ENCODE data around the gene GAS2L2.

GAS2L2 gene

GRCh38 chr17:35745246-35745645, 7.8 kb downstream of the GAS2L2 start:
- H2BK15ac ChIP-seq (ENCODE audit: low read depth, poor library complexity, severe bottlenecking): no peak overlapping the region
- DNase-seq: no peak
- WGBS: 90% methylated on average over 7 of the region's 7 CpGs
- H2BK12ac ChIP-seq (ENCODE audit: low read length in 2 of 2): no peak overlapping the region
- no peak overlapping the region for H3K18ac ChIP-seq (ENCODE audit: low read depth in 1 of 2, low read length in 2 of 2)
- no peak overlapping the region for H3K14ac ChIP-seq (ENCODE audit: low read length in 2 of 2)
- no peak overlapping the region for H3K4me3 ChIP-seq (ENCODE audit: insufficient read depth in 1 of 2, low read depth in 1 of 2, low read length in 2 of 2)
- H3K9ac ChIP-seq (ENCODE audit: low read length): no peak overlapping the region
- no peak overlapping the region for H2BK5ac ChIP-seq (ENCODE audit: low read depth, low read length, poor library complexity, severe bottlenecking)
- H4K91ac ChIP-seq (ENCODE audit: low read length): no peak overlapping the region
- H2AK5ac ChIP-seq (ENCODE audit: low read length, severe bottlenecking): no peak overlapping the region
- no peaks in the 10 kb centered on the region for H3K36me3 ChIP-seq (ENCODE audit: control insufficient read depth in 1 of 2, insufficient read depth in 2 of 2, low read depth in 1 of 2, low read length in 2 of 2)
- no peaks in the 10 kb centered on the region for H3K79me1 ChIP-seq (replicated peaks; ENCODE audit: low read length, poor library complexity, severe bottlenecking)
- H3K27ac ChIP-seq (ENCODE audit: low read length, poor library complexity, severe bottlenecking): no peak overlapping the region
- H4K8ac ChIP-seq (ENCODE audit: low read length): no peak overlapping the region
- H3K23ac ChIP-seq (ENCODE audit: low read length in 2 of 2): no peak overlapping the region
- no peak overlapping the region for H3K4me2 ChIP-seq (ENCODE audit: low read length, poor library complexity, severe bottlenecking)
- no peak overlapping the region for H2AFZ ChIP-seq (ENCODE audit: low read depth, low read length)
- H3K9me3 ChIP-seq (ENCODE audit: control insufficient read depth, low read length): no peaks in the 10 kb centered on the region
- no peak overlapping the region for H3K4ac ChIP-seq (ENCODE audit: low read depth in 1 of 2, low read length in 2 of 2)
- H3K27me3 ChIP-seq (ENCODE audit: control insufficient read depth in 1 of 2, insufficient read depth in 1 of 2, low read length in 2 of 2): peaks cover 77 to 95% of the 10 kb centered on the region in 2 experiments
- peaks cover 9% of the 10 kb centered on the region for H3K4me1 ChIP-seq (ENCODE audit: control insufficient read depth, insufficient read depth, low read depth, low read length)
- H2BK120ac ChIP-seq (ENCODE audit: low read depth, low read length): no peak overlapping the region

GRCh38 chr17:35744830-35745229, 8.2 kb downstream of the GAS2L2 start:
- no peak overlapping the region for H2BK12ac ChIP-seq (ENCODE audit: low read length in 2 of 2)
- no peak overlapping the region for H3K14ac ChIP-seq (ENCODE audit: low read length in 2 of 2)
- H3K4me1 ChIP-seq (ENCODE audit: control insufficient read depth, insufficient read depth, low read depth, low read length): peaks cover 6% of the 10 kb centered on the region
- H2AFZ ChIP-seq (ENCODE audit: low read depth, low read length): no peak overlapping the region
- no peak overlapping the region for H3K18ac ChIP-seq (ENCODE audit: low read depth in 1 of 2, low read length in 2 of 2)
- no peaks in the 10 kb centered on the region for H3K79me1 ChIP-seq (replicated peaks; ENCODE audit: low read length, poor library complexity, severe bottlenecking)
- H2AK5ac ChIP-seq (ENCODE audit: low read length, severe bottlenecking): no peak overlapping the region
- H3K4me3 ChIP-seq (ENCODE audit: insufficient read depth in 1 of 2, low read depth in 1 of 2, low read length in 2 of 2): no peak overlapping the region
- no peak overlapping the region for H3K27ac ChIP-seq (ENCODE audit: low read length, poor library complexity, severe bottlenecking)
- no peak for DNase-seq
- H3K36me3 ChIP-seq (ENCODE audit: control insufficient read depth in 1 of 2, insufficient read depth in 2 of 2, low read depth in 1 of 2, low read length in 2 of 2): no peaks in the 10 kb centered on the region
- no peak overlapping the region for H4K8ac ChIP-seq (ENCODE audit: low read length)
- no peak overlapping the region for H2BK5ac ChIP-seq (ENCODE audit: low read depth, low read length, poor library complexity, severe bottlenecking)
- peaks cover 77 to 95% of the 10 kb centered on the region in 2 experiments for H3K27me3 ChIP-seq (ENCODE audit: control insufficient read depth in 1 of 2, insufficient read depth in 1 of 2, low read length in 2 of 2)
- H2BK15ac ChIP-seq (ENCODE audit: low read depth, poor library complexity, severe bottlenecking): no peak overlapping the region
- no peaks in the 10 kb centered on the region for H3K9me3 ChIP-seq (ENCODE audit: control insufficient read depth, low read length)
- WGBS: 90% methylated on average over 7 of the region's 8 CpGs
- H3K9ac ChIP-seq (ENCODE audit: low read length): no peak overlapping the region
- no peak overlapping the region for H4K91ac ChIP-seq (ENCODE audit: low read length)
- no peak overlapping the region for H2BK120ac ChIP-seq (ENCODE audit: low read depth, low read length)
- H3K4ac ChIP-seq (ENCODE audit: low read depth in 1 of 2, low read length in 2 of 2): no peak overlapping the region
- H3K4me2 ChIP-seq (ENCODE audit: low read length, poor library complexity, severe bottlenecking): no peak overlapping the region
- H3K23ac ChIP-seq (ENCODE audit: low read length in 2 of 2): no peak overlapping the region

- Histone ChIP-seq H4K91ac (ENCODE audit: low read length) (no peak overlapping the region), H3K27me3 (ENCODE audit: control insufficient read depth in 1 of 2, insufficient read depth in 1 of 2, low read length in 2 of 2) (peaks cover 77 to 95% of the 10 kb centered on the region in 2 experiments), H3K4me2 (ENCODE audit: low read length, poor library complexity, severe bottlenecking) (no peak overlapping the region)
Observed at GRCh38 chr17:35743626-35744328, 9.3 kb downstream of the GAS2L2 start.

GRCh38 chr17:35742896-35743477, 10.1 kb downstream of the GAS2L2 start:
- Histone ChIP-seq H2BK12ac (ENCODE audit: low read length in 2 of 2) (no peak overlapping the region), H3K4ac (ENCODE audit: low read depth in 1 of 2, low read length in 2 of 2) (no peak overlapping the region), H4K91ac (ENCODE audit: low read length) (no peak overlapping the region), H3K9ac (ENCODE audit: low read length) (no peak overlapping the region), H3K4me2 (ENCODE audit: low read length, poor library complexity, severe bottlenecking) (no peak overlapping the region), H3K14ac (ENCODE audit: low read length in 2 of 2) (no peak overlapping the region), H2AFZ (ENCODE audit: low read depth, low read length) (no peak overlapping the region), H2AK5ac (ENCODE audit: low read length, severe bottlenecking) (no peak overlapping the region), H3K18ac (ENCODE audit: low read depth in 1 of 2, low read length in 2 of 2) (no peak overlapping the region), H2BK15ac (ENCODE audit: low read depth, poor library complexity, severe bottlenecking) (no peak overlapping the region), H4K8ac (ENCODE audit: low read length) (no peak overlapping the region), H3K27ac (ENCODE audit: low read length, poor library complexity, severe bottlenecking) (no peak overlapping the region), H3K4me3 (ENCODE audit: insufficient read depth in 1 of 2, low read depth in 1 of 2, low read length in 2 of 2) (no peak overlapping the region), H2BK5ac (ENCODE audit: low read depth, low read length, poor library complexity, severe bottlenecking) (no peak overlapping the region), H3K9me3 (ENCODE audit: control insufficient read depth, low read length) (no peaks in the 10 kb centered on the region), H3K4me1 (ENCODE audit: control insufficient read depth, insufficient read depth, low read depth, low read length) (peaks cover 5% of the 10 kb centered on the region), H3K79me1 (replicated peaks; ENCODE audit: low read length, poor library complexity, severe bottlenecking) (no peaks in the 10 kb centered on the region), H3K36me3 (ENCODE audit: control insufficient read depth in 1 of 2, insufficient read depth in 2 of 2, low read depth in 1 of 2, low read length in 2 of 2) (no peaks in the 10 kb centered on the region), H3K27me3 (ENCODE audit: control insufficient read depth in 1 of 2, insufficient read depth in 1 of 2, low read length in 2 of 2) (peaks cover 72 to 95% of the 10 kb centered on the region in 2 experiments), H3K23ac (ENCODE audit: low read length in 2 of 2) (no peak overlapping the region), H2BK120ac (ENCODE audit: low read depth, low read length) (no peak overlapping the region)
- WGBS: 88% methylated on average over 7 of the region's 7 CpGs
- no peak for DNase-seq

More at GRCh38 chr17:35743626-35744328, 9.3 kb downstream of the GAS2L2 start:
- no peak overlapping the region for H3K27ac ChIP-seq (ENCODE audit: low read length, poor library complexity, severe bottlenecking)
- no peak overlapping the region for H3K9ac ChIP-seq (ENCODE audit: low read length)
- no peaks in the 10 kb centered on the region for H3K9me3 ChIP-seq (ENCODE audit: control insufficient read depth, low read length)
- H3K4me1 ChIP-seq (ENCODE audit: control insufficient read depth, insufficient read depth, low read depth, low read length): peaks cover 5% of the 10 kb centered on the region
- peak; percentile 52 for DNase-seq
- H2BK5ac ChIP-seq (ENCODE audit: low read depth, low read length, poor library complexity, severe bottlenecking): no peak overlapping the region
- H2BK12ac ChIP-seq (ENCODE audit: low read length in 2 of 2): no peak overlapping the region
- no peak overlapping the region for H2AFZ ChIP-seq (ENCODE audit: low read depth, low read length)
- H4K8ac ChIP-seq (ENCODE audit: low read length): no peak overlapping the region
- no peak overlapping the region for H3K4me3 ChIP-seq (ENCODE audit: insufficient read depth in 1 of 2, low read depth in 1 of 2, low read length in 2 of 2)
- H2BK120ac ChIP-seq (ENCODE audit: low read depth, low read length): no peak overlapping the region
- no peak overlapping the region for H2AK5ac ChIP-seq (ENCODE audit: low read length, severe bottlenecking)
- no peak overlapping the region for H3K23ac ChIP-seq (ENCODE audit: low read length in 2 of 2)
- no peak overlapping the region for H3K4ac ChIP-seq (ENCODE audit: low read depth in 1 of 2, low read length in 2 of 2)
- no peaks in the 10 kb centered on the region for H3K79me1 ChIP-seq (replicated peaks; ENCODE audit: low read length, poor library complexity, severe bottlenecking)
- H3K36me3 ChIP-seq (ENCODE audit: control insufficient read depth in 1 of 2, insufficient read depth in 2 of 2, low read depth in 1 of 2, low read length in 2 of 2): no peaks in the 10 kb centered on the region
- 69% methylated on average over 3 of the region's 7 CpGs for WGBS
- H2BK15ac ChIP-seq (ENCODE audit: low read depth, poor library complexity, severe bottlenecking): no peak overlapping the region
- H3K14ac ChIP-seq (ENCODE audit: low read length in 2 of 2): no peak overlapping the region
- no peak overlapping the region for H3K18ac ChIP-seq (ENCODE audit: low read depth in 1 of 2, low read length in 2 of 2)

All from mesenchymal stem cell (in vitro differentiated cells and primary cell).